Measurements from ENCODE around the gene IQSEC1.

Gene IQSEC1

GRCh38 chr3:13016083-13016720, 57.0 kb downstream of the IQSEC1 start:
- no peak for FAIRE-seq
- no peak for DNase-seq (ENCODE audit: low spot score)

- FAIRE-seq = no peak
- no peak for DNase-seq (ENCODE audit: low spot score)
Measured at GRCh38 chr3:13015286-13016082, 57.7 kb downstream of the IQSEC1 start.

- FAIRE-seq = no peak
- no peak for DNase-seq (ENCODE audit: low spot score)
Measured at GRCh38 chr3:13014755-13015285, 58.4 kb downstream of the IQSEC1 start.

GRCh38 chr3:13013994-13014754, 59.1 kb downstream of the IQSEC1 start:
- FAIRE-seq (no peak), DNase-seq (ENCODE audit: low spot score) (no peak)

GRCh38 chr3:13013566-13013965, 59.7 kb downstream of the IQSEC1 start:
- FAIRE-seq = no peak
- no peak for DNase-seq (ENCODE audit: low spot score)

GRCh38 chr3:13013151-13013561, 60.1 kb downstream of the IQSEC1 start:
- FAIRE-seq = no peak

GRCh38 chr3:13012221-13012691, 61.0 kb downstream of the IQSEC1 start:
- DNase-seq (ENCODE audit: low spot score) = peak; percentile 30
- FAIRE-seq = no peak

More at GRCh38 chr3:13013151-13013561, 60.1 kb downstream of the IQSEC1 start:
- DNase-seq (ENCODE audit: low spot score) = no peak

- no peak for FAIRE-seq
- no peak for DNase-seq (ENCODE audit: low spot score)
Measured at GRCh38 chr3:13011573-13012220, 61.5 kb downstream of the IQSEC1 start.

GRCh38 chr3:13010780-13011572, 62.3 kb downstream of the IQSEC1 start:
- no peak for FAIRE-seq
- DNase-seq (ENCODE audit: low spot score) = no peak

- DNase-seq (ENCODE audit: low spot score) = no peak
- FAIRE-seq = no peak
Measured at GRCh38 chr3:13009946-13010315, 63.3 kb downstream of the IQSEC1 start.

- FAIRE-seq = no peak
- DNase-seq (ENCODE audit: low spot score) = no peak
Measured at GRCh38 chr3:13009132-13009945, 63.9 kb downstream of the IQSEC1 start.

GRCh38 chr3:13008155-13008995, 64.9 kb downstream of the IQSEC1 start:
- FAIRE-seq (no peak), DNase-seq (ENCODE audit: low spot score) (no peak)

GRCh38 chr3:13007251-13007941, 65.8 kb downstream of the IQSEC1 start:
- FAIRE-seq (no peak), DNase-seq (ENCODE audit: low spot score) (no peak)

GRCh38 chr3:13006216-13006990, 66.8 kb downstream of the IQSEC1 start:
- FAIRE-seq = no peak

GRCh38 chr3:13005301-13005700, 67.9 kb downstream of the IQSEC1 start:
- no peak for FAIRE-seq
- DNase-seq (ENCODE audit: low spot score) = no peak

More at GRCh38 chr3:13006216-13006990, 66.8 kb downstream of the IQSEC1 start:
- no peak for DNase-seq (ENCODE audit: low spot score)

GRCh38 chr3:13004376-13004775, 68.9 kb downstream of the IQSEC1 start:
- FAIRE-seq (no peak), DNase-seq (ENCODE audit: low spot score) (no peak)

- FAIRE-seq = no peak
- DNase-seq (ENCODE audit: low spot score) = no peak
Measured at GRCh38 chr3:13003608-13004007, 69.6 kb downstream of the IQSEC1 start.

Measured in RCC 7860 (cell line).